SK-N-SH (cell line): Measurements from ENCODE around the gene RPS6KA2.

Experiments used
- CHD2 ChIP-seq: fragments of 150-350 bp; IDR thresholded peaks from 2 replicates; pipeline ENCODE4 v1.6.1; 2018; ENCODE audit warnings: low read length; ENCODE audit not compliant: partially characterized antibody
- CTCF ChIP-seq: fragments of 200-600 bp; sonication (generic); IDR thresholded peaks from 2 replicates; pipeline ENCODE4 v1.6.1; 2017; ENCODE audit warnings: antibody characterized with exemption, mild to moderate bottlenecking, moderate library complexity
- EP300 ChIP-seq, 2 experiments: IDR thresholded peaks; 2 replicates each; pipeline versions ENCODE4 v1.4.0 to v1.6.1; 2012; ENCODE audit warnings: borderline replicate concordance in 1 of 2, low read depth in 1 of 2, low read length in 1 of 2
- EZH2phosphoT487 ChIP-seq: fragments of 200-600 bp; sonication (generic); IDR thresholded peaks from 2 replicates; pipeline ENCODE4 v1.6.1; 2017; ENCODE audit warnings: low read depth, mixed run types, mild to moderate bottlenecking, antibody characterized with exemption, moderate library complexity, borderline replicate concordance
- FOXJ3 ChIP-seq: sonication (generic); formaldehyde crosslinking; IDR thresholded peaks from 2 replicates; pipeline ENCODE4 v1.5.1; 2020; ENCODE audit warnings: mild to moderate bottlenecking, missing genetic modification reagents
- FOXM1 ChIP-seq: IDR thresholded peaks from 2 replicates; pipeline ENCODE4 v1.4.0; 2012; ENCODE audit warnings: low read depth, mild to moderate bottlenecking
- JUND ChIP-seq: IDR thresholded peaks from 2 replicates; pipeline ENCODE4 v1.4.0; 2012
- MAX ChIP-seq: IDR thresholded peaks from 2 replicates; pipeline ENCODE4 v1.4.0; 2012; ENCODE audit warnings: low read depth
- MXI1 ChIP-seq: IDR thresholded peaks from 2 replicates; pipeline ENCODE4 v1.6.1; 2012; ENCODE audit warnings: mild to moderate bottlenecking, low read depth, low read length, improper control_type of control experiment
- POLR2AphosphoS5 ChIP-seq: IDR thresholded peaks from 2 replicates; pipeline ENCODE4 v1.6.1; 2012; ENCODE audit warnings: low read depth, low read length
- RCOR1 ChIP-seq: fragments of 150-350 bp; IDR thresholded peaks from 2 replicates; pipeline ENCODE4 v1.6.1; 2017; ENCODE audit warnings: antibody characterized with exemption, low read length
- TEAD4 ChIP-seq: IDR thresholded peaks from 2 replicates; pipeline ENCODE4 v1.4.0; 2012; ENCODE audit warnings: mild to moderate bottlenecking, borderline replicate concordance; ENCODE audit not compliant: insufficient read depth

GRCh38 chr6:166440106-166440505 is 186.9 kb downstream of the RPS6KA2 start:
- no peak for TF ChIP-seq MXI1
- no peak for TF ChIP-seq EP300 (IDR thresholded peaks at IDR 0.05; ENCODE audit: borderline replicate concordance in 1 of 2, low read depth in 1 of 2, low read length in 1 of 2)
- TF ChIP-seq CTCF, result no peak
- TF ChIP-seq RCOR1, result no peak
- no peak for TF ChIP-seq CHD2
- no peak for TF ChIP-seq JUND
- TF ChIP-seq MAX, result no peak
- TF ChIP-seq EZH2phosphoT487, result no peak
- TF ChIP-seq FOXM1, result no peak
- no peak for TF ChIP-seq TEAD4
- TF ChIP-seq FOXJ3 (CRISPR knock-in tag), result no peak
- TF ChIP-seq POLR2AphosphoS5, result no peak
